ENCODE results near the gene TMEM156.

GRCh38 chr4:38923746-38924145 is 108.5 kb downstream of the TMEM156 start:
- no peak for TF ChIP-seq CTCF (IDR thresholded peaks at IDR 0.05)
- no peak for TF ChIP-seq POLR2A (IDR thresholded peaks at IDR 0.05)
- TF ChIP-seq POLR2AphosphoS5 (IDR thresholded peaks at IDR 0.05; ENCODE audit: insufficient read depth in 1 of 2, low read depth in 1 of 2), result no peak

Measured in vagina (tissue), 2 donors.